Endothelial cell of hepatic sinusoid (primary cell): ENCODE data around the gene MFGE8.

ENCODE experiments used
- in situ Hi-C: cut with HindIII; loops from 2 replicates; pipeline ENCODE4 v1.10.0; 2017; ENCODE audit warnings: low sequenced_read_pairs

MFGE8 gene

DNA sequence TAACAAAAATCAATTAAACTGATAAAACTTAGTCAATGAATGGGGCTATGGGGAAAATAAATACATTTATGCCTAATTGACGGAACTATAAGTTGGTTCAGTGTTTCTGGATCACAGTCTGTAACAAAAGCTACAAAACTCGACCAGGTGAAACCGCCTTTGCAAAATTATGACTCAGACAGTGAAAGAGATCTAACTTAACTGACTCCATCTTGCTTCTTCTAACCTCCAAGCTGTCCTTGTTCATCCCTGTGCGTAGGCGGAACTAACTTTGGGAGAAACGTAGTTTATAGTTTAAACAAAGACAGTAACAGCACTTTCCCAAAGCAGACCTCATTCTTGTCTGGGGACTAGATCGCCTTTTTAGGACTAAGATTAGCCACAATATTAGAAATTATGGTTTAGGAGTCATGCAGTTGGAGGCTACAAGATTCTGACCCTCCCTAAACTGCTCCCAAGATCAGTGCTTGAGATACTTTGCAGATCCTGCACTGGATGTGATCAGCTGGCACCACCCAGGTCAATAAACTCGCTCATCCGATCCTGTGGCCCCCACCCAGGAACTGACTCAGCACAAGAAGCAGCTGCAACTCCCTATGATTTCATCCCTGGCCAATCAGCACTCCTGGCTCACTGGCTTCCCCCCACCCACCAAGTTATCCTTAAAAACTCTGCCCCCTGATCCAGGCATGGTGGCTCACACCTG lies 7.2 kb upstream of the MFGE8 start:
- in situ Hi-C loops, result no loop called here

- in situ Hi-C loops, result no loop called here
These were observed 5.6 kb upstream of the MFGE8 start for GRCh38 chr15:88918738-88919137.

DNA sequence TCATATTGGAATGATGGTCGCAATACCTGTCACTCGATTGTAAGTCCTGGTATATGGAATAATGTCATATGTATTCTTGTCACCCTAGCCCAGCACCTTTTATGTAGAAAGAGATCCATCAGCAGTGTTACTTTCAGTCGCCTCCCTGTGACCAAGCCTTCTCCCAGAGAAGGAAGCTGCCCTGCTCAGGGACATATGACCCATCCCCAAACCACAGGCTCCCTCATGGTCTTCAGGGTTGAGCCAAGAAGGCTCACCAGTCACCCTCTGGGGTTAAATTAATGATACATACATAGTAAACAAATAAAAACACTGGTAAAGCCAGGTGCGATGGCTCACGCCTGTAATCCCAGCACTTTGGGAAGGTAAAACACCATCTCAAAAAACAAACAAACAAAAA lies 4.6 kb upstream of the MFGE8 start:
- in situ Hi-C loops, result no loop called here

GRCh38 chr15:88915354-88915753 lies 2.2 kb upstream of the MFGE8 start:
- in situ Hi-C loops, result no loop called here

GRCh38 chr15:88913850-88914169 lies 631 bp upstream of the MFGE8 start:
- in situ Hi-C loops, result no loop called here

- in situ Hi-C loops, result no loop called here
These were observed 668 bp downstream of the MFGE8 start for GRCh38 chr15:88912500-88912921.

- in situ Hi-C loops, result no loop called here
These were observed 1.4 kb downstream of the MFGE8 start for GRCh38 chr15:88911766-88912118.

DNA sequence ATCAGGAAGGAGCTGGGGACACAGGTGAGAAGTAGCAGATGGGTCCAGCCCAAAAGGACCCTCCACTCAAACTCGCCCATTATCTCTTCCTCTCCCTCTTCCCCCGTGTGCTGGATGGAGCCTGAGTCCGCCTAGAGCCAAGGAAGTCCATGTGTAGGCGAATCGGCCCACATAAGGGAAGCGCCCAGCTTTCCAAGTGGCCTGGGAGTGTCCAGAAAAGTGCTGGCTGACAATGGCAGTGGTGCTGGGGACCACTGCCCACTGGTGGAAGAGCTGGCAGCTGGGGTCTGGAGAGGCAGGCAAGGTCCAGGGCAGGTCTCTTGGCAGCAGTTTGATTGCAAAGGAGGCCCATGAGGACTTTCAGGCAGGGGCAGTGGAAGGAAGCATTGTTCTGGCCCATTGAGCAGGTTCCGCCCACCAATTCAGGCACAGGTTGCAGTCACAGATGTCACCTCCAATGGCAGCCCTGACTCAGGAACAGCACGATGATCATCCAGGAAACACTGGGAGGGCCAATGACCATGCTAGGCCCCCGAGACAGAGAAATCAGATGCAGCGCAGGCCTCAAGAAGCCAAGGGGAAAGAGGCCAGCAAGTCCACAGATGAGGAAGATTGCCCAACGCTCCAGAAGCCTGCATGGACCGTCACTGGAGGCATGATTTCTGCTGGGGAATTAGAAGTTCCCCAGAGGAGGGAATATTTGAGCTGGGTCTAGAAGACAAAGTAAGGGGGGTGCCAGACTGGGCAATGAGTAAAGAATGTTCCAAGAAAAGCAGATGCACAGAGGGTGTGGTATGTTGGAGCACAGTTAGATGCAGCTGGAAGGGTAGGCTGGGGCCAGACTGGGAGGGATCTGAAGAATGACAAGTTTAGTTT lies 3.0 kb downstream of the MFGE8 start:
- in situ Hi-C loops, result loop anchor here (5.0 to 10.0 kb wide), 3 partner anchors 95 to 285 kb away; no protein-coding TSS in a partner anchor

DNA sequence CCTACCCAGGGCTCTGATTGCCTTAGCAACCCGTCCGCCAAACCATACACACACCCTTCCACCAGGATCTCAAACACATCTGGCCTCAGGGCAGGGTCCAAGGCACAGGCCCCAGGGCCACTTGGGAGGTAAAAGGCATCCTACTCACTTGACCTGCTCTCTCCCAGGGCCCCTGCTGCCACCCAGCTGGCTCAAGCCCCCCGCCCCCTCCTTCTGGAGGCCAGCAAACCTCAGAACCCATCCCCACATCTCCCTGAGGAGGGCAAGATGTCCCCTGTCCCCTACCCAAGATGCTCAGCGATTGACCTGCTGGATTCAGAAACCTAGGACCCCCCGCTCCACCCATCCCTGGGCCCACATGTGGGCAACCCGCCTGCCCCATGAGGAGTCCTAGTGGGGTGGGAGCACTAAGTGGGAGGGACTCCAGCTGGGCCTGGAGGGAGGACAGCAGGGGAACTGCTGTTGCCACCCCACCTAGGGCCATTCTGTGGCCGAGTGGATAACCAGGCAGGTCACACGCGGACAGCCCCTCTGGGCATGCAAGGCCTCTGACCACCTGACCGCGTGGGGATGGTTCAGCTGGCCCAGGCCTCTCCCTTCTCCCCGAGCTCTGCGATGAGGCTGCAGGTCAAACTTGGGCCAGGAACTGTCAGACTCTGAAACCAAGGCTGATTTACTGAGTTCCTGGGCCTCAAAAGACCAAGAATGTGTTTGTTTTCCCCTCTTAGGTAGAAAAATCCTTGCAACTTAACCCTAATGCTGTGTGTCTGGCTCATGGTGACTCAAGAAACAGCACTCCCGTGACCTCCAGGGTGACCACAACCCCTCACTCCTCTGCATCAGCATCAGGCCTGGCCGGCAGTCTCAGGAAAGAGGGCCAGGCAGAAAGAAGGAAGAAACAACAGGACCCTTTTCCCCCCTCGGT lies 4.2 kb downstream of the MFGE8 start:
- in situ Hi-C loops, result loop anchor here (5.0 to 10.0 kb wide), 3 partner anchors 96 to 286 kb away; no protein-coding TSS in a partner anchor

GRCh38 chr15:88908123-88908522 lies 5.1 kb downstream of the MFGE8 start:
- in situ Hi-C loops, result loop anchor here (5.0 to 10.0 kb wide), 3 partner anchors 97 to 287 kb away; no protein-coding TSS in a partner anchor

- in situ Hi-C loops, result loop anchor here (5.0 to 10.0 kb wide), 3 partner anchors 98 to 288 kb away; no protein-coding TSS in a partner anchor
These were observed 6.1 kb downstream of the MFGE8 start for GRCh38 chr15:88907111-88907510.

DNA sequence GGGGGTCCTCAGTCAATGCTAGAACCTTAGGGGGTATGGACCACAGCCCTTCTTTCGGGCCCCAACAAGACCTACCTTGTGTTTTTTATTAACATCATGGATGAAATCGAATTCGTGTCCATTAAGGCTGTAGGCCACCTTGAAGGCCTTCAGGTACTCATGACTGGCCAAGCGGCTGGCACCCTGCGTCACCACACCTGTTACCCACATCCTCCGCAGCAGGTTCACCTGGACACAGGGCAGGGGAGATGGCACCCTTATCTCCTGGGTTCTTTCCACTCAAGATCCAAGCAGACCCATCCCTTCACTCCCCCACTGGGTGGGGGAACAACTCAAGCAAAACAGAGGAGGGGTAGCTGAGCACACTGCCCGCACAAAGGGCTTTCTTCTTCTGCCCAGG lies 6.6 kb downstream of the MFGE8 start:
- in situ Hi-C loops, result loop anchor here (5.0 to 10.0 kb wide), 3 partner anchors 98 to 288 kb away; no protein-coding TSS in a partner anchor

GRCh38 chr15:88906130-88906529 lies 7.0 kb downstream of the MFGE8 start:
- in situ Hi-C loops, result loop anchor here (5.0 to 10.0 kb wide), 3 partner anchors 99 to 289 kb away; no protein-coding TSS in a partner anchor

GRCh38 chr15:88905576-88905975 lies 7.6 kb downstream of the MFGE8 start:
- in situ Hi-C loops, result loop anchor here (5.0 to 10.0 kb wide), 3 partner anchors 99 to 289 kb away; no protein-coding TSS in a partner anchor

DNA sequence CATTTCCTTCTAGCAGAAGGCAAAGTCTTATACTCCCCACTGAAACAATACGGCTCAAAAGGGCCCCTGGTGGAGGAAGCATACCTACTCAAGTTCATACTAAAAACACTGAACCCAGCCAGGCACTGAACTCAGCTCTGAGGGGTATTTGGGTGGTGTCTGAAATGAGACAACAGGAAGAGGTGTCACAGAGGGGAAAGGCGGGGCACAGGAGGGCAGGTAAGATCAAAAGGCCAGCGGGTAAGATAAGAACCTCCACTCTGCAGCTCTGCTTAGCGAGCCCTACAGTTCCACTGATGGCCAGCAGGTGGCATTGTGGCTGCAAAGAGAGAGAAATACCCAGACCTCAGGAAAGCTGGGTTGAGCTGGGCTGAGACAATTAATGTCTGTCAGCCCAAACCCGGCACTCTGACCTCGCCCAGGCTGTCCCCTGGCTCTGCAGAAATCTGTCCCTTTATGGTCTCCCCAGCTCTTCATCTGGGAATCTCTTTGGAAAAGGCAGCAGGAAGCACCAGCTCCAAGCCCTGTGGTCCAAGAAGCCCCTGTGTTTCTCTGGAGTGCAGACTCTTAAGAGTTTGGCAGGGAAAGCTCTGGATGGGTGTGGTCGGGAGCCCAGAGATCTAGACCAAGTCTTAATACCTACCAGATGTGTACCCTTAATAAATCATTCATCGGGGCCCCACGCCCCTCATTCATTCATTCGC lies 8.4 kb downstream of the MFGE8 start:
- in situ Hi-C loops, result loop anchor here (5.0 to 10.0 kb wide), 3 partner anchors 100 to 290 kb away; no protein-coding TSS in a partner anchor

DNA sequence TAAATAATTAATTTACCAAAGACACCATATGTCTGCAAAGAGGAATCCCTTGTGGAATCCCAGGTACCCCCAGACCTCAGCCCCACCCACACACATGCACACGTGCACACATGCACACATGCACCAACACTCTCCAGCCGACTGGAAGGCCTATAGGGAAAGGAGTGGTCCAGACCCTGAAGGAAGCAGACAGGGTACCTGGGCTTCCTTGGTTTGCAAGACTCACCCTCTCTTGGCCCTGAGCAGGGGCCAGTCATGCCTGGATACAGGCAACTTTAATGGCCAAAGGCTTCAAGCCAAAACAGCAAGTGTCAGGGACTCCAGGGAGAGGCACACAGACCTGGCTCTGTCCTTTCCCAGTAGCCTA lies 8.9 kb downstream of the MFGE8 start:
- in situ Hi-C loops, result loop anchor here (10.0 kb wide), 2 partner anchors 101 to 291 kb away; no protein-coding TSS in a partner anchor

DNA sequence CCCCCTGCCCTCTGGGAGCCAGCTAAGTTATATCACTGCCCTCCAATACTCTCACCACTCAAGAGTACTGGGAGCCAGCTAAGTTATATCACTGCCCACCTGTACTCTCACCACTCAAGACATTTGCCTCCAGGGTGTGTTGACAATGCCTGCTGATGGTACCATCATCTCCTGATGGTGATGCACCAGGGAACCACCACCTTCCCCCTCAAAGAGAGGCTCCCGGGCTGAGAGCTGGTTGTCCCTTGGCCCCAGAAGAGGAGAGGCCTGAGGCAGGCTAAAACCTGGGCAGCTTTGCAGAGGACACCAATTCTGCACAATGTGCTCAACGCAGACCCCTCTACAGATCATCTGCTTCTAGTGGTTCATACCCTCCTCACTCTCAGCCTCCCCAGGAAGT lies 10.3 kb downstream of the MFGE8 start:
- in situ Hi-C loops, result loop anchor here (10.0 kb wide), 2 partner anchors 102 to 292 kb away; no protein-coding TSS in a partner anchor

- in situ Hi-C loops, result loop anchor here (10.0 kb wide), 2 partner anchors 102 to 292 kb away; no protein-coding TSS in a partner anchor
These were observed 10.9 kb downstream of the MFGE8 start for GRCh38 chr15:88902221-88902835.

- in situ Hi-C loops, result loop anchor here (10.0 kb wide), 2 partner anchors 103 to 293 kb away; no protein-coding TSS in a partner anchor
These were observed 11.5 kb downstream of the MFGE8 start for GRCh38 chr15:88901508-88902220.
